ENCODE results near the gene SLMAP. TPM values are rescaled to one million over a fixed set of nuclear protein-coding genes. Genes with fewer than 3 reads are reported as not detected.

SLMAP gene
- total and polyA plus RNA-seq, 2 of the 4 experiments (the other 2 are of a cell fraction), result 15.5 to 26.5 TPM

DNA sequence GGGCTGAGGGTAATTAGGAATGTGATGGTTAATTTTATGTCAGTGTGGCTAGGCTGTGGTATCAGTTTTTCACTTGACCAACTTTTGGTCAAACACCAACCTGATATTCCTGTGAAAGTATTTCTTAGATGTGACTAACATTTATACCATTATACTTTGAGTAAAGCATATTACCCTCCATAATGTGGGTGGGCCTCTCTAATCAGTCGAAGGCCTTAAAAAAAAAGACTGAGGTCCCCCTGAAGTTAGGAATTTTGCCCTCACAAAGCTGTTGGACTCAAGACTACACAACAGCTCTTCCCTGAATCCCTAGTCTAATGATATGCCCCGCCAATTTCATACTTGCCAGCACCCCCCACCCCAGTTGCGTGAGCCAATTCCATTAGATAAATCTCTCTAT lies 12.5 kb downstream of the SLMAP start:
- no peak overlapping the region for H3K14ac ChIP-seq (replicated peaks; ENCODE audit: low read depth, low read length)
- POLR2A ChIA-PET (ENCODE audit: unreplicated experiment), result no interaction called here
- H3K79me1 ChIP-seq (ENCODE audit: low read depth in 1 of 2, low read length in 2 of 2), result peaks cover 33 to 51% of the 10 kb centered on the region in 2 experiments
- no peak overlapping the region for H4K5ac ChIP-seq (ENCODE audit: low read depth, low read length)
- H3K18ac ChIP-seq (ENCODE audit: low read depth, low read length), result no peak overlapping the region
- dilution Hi-C loops (cut with HindIII; ENCODE audit: low sequenced_read_pairs, unreplicated experiment) (no loop called here), intact Hi-C loops (cut with micrococcal nuclease) (no loop called here), in situ Hi-C loops (cut with MboI; ENCODE audit: low sequenced_read_pairs) (no loop called here)
- H3K4me2 ChIP-seq (ENCODE audit: low read depth, low read length), result no peak overlapping the region
- no peak for TF ChIP-seq MAFK (IDR thresholded peaks at IDR 0.05; ENCODE audit: low read depth, low read length)
- TF ChIP-seq BHLHE40 (IDR thresholded peaks at IDR 0.05; ENCODE audit: low read depth, low read length), result no peak
- TF ChIP-seq, protein P1, sequence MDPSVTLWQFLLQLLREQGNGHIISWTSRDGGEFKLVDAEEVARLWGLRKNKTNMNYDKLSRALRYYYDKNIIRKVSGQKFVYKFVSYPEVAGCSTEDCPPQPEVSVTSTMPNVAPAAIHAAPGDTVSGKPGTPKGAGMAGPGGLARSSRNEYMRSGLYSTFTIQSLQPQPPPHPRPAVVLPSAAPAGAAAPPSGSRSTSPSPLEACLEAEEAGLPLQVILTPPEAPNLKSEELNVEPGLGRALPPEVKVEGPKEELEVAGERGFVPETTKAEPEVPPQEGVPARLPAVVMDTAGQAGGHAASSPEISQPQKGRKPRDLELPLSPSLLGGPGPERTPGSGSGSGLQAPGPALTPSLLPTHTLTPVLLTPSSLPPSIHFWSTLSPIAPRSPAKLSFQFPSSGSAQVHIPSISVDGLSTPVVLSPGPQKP (IDR thresholded peaks at IDR 0.05; ENCODE audit: borderline replicate concordance, low read depth, low read length), result no peak
- TF ChIP-seq CEBPB (IDR thresholded peaks at IDR 0.05; ENCODE audit: low read depth, low read length), result no peak
- no peak for TF ChIP-seq FOS (IDR thresholded peaks at IDR 0.05; ENCODE audit: low read depth, low read length)
- no peak for TF ChIP-seq NFE2L2 (IDR thresholded peaks at IDR 0.05; ENCODE audit: low read depth, low read length)
- H3K9ac ChIP-seq (ENCODE audit: low read depth, low read length), result no peak overlapping the region
- no peak overlapping the region for H4K91ac ChIP-seq (ENCODE audit: insufficient read depth, low read depth, low read length)
- no peak overlapping the region for H2AK5ac ChIP-seq (ENCODE audit: low read depth, low read length)
- H3K4me1 ChIP-seq (ENCODE audit: control insufficient read depth, insufficient read depth, low read length), result no peaks in the 10 kb centered on the region
- H4K20me1 ChIP-seq (ENCODE audit: insufficient read depth, low read length), result peaks cover 45% of the 10 kb centered on the region
- BruUV-seq (replicated peaks), result no TSS peak
- no peak overlapping the region for H2AFZ ChIP-seq (replicated peaks; ENCODE audit: low read length, poor library complexity)
- H3K56ac ChIP-seq (ENCODE audit: extremely low read depth, insufficient read depth, low read length), result no peak overlapping the region
- WGBS, 2 experiments (ENCODE audit: extremely low coverage in 2 of 2, insufficient read length in 1 of 2), result no CpG with 5 or more reads among the region's 3 CpGs
- H3K4ac ChIP-seq (ENCODE audit: low read depth, low read length), result no peak overlapping the region
- H3K9me3 ChIP-seq (ENCODE audit: control insufficient read depth, insufficient read depth, low read length), result no peaks in the 10 kb centered on the region
- peaks cover 6% of the 10 kb centered on the region; the same call in 1 of the 2 replicates for H3K9me1 ChIP-seq (ENCODE audit: insufficient read depth, low read length)
- H2BK5ac ChIP-seq (ENCODE audit: low read depth, low read length, poor library complexity, severe bottlenecking), result no peak overlapping the region
- H3K4me3 ChIP-seq (ENCODE audit: insufficient read depth, low read depth, low read length), result no peak overlapping the region
- no peak overlapping the region for H3K23ac ChIP-seq (ENCODE audit: low read depth, low read length)
- no peaks in the 10 kb centered on the region for H3K27me3 ChIP-seq (ENCODE audit: control insufficient read depth, insufficient read depth, low read length)
- no peak overlapping the region for H4K8ac ChIP-seq (ENCODE audit: low read depth in 2 of 2, low read length in 2 of 2)
- no peak overlapping the region for H2BK120ac ChIP-seq (ENCODE audit: low read depth, low read length)
- H2AK9ac ChIP-seq (replicated peaks; ENCODE audit: low read depth, low read length, poor library complexity), result no peak overlapping the region
- no peak overlapping the region for H2BK20ac ChIP-seq (ENCODE audit: low read depth, low read length)
- DNase-seq, result no peak
- H3K36me3 ChIP-seq (ENCODE audit: control insufficient read depth, insufficient read depth, low read length), result peaks cover 3% of the 10 kb centered on the region
- H2BK15ac ChIP-seq (ENCODE audit: low read depth, low read length), result no peak overlapping the region
- no peak for ATAC-seq (ENCODE audit: low read depth)
- CTCF ChIA-PET, result interaction anchor here (0.6 kb wide), 1 partner anchor 102 kb away, joined by 3 read pairs; no protein-coding TSS in a partner anchor
- H3K27ac ChIP-seq (ENCODE audit: insufficient read depth, low read length), result no peak overlapping the region
